Astrocyte of the cerebellum (primary cell): Measurements from ENCODE around the gene CUX1.

Experiments used
- DNase-seq: peaks from one replicate; pipeline ENCODE4 v3.0.0-alpha.2; 2011; ENCODE audit warnings: low read depth
- H3K4me3 ChIP-seq: 2 replicates; pipeline ENCODE4 v1.5.1; 2011; ENCODE audit warnings: mild to moderate bottlenecking, low read depth, low read length, moderate library complexity
- CTCF ChIP-seq: IDR thresholded peaks from 2 replicates; pipeline ENCODE4 v1.5.1; 2012; ENCODE audit warnings: low read length, low read depth, moderate library complexity, mild to moderate bottlenecking; ENCODE audit errors: missing control alignments
- in situ Hi-C: cut with HindIII; loops from 2 replicates; pipeline ENCODE4 v1.10.0; 2017; ENCODE audit warnings: low sequenced_read_pairs

Gene CUX1

GRCh38 chr7:101988513-101988912 lies 171.1 kb downstream of the CUX1 start:
- in situ Hi-C loops: no loop called here
- TF ChIP-seq CTCF: no peak
- H3K4me3 ChIP-seq: no peak overlapping the region
- DNase-seq: no peak

DNA sequence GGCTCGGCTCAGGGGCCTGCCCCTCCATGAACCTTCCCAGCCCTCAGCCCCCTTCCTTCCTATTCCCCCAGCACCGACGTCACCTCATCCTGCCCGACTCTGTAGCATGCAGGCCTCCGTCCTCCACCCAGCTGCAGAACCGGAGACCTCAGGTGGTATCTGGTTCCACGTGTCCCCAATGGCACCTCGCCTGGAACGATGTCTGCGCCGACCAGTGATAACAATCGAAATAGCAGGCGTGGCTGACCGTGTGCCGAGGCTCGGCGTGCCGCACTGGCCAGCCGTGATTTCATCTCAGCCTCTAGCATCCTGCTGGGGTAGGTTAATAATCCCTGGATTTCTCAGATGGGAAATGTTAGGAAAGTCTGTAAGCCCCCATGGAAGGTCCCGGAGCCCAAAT lies 171.7 kb downstream of the CUX1 start:
- no peak overlapping the region for H3K4me3 ChIP-seq
- no peak for TF ChIP-seq CTCF
- DNase-seq: no peak
- in situ Hi-C loops: no loop called here

- TF ChIP-seq CTCF: no peak
These were observed 173.5 kb downstream of the CUX1 start for GRCh38 chr7:101990811-101991418.

DNA sequence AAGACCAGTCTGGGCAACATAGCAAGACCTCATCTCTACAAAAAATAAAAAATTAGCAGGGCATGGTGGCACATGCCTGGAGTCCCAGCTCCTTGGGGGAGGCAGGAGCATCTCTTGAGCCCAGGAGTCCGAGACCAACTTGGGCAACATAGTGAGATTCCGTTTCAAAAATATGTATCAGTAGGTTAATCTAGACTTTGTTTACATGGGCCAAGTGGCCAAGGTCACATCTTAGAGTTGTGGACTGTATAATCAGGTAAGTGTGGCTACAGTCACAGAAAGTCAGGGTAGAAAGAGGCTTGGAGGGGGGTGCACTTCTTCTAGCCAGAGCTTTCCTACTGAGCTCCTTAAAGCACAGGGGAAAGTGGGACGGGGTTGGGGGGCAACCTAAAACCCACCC lies 174.4 kb downstream of the CUX1 start:
- no peak overlapping the region for H3K4me3 ChIP-seq
- in situ Hi-C loops: no loop called here
- no peak for DNase-seq
- no peak for TF ChIP-seq CTCF

More at GRCh38 chr7:101990811-101991418, 173.5 kb downstream of the CUX1 start:
- no peak for DNase-seq
- in situ Hi-C loops: no loop called here
- H3K4me3 ChIP-seq: no peak overlapping the region

DNA sequence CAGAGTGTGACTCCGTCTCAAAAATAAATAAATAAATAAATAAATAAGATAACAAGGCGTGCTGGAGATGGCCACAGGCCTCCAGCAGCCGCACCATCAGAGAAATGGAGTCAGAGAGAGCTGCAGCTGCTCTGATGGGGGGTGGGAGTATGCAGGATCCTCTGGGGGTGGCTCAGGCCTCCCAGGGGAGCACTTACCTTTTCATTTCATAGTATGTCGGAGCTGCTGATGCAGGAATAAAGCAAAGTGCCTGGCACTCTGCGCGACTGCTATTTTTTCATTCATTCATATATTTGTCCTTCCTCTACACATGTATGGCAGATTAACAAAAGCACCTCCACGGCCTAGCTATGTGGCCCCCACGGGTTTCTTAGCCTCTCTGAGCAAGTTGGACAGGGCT lies 175.9 kb downstream of the CUX1 start:
- H3K4me3 ChIP-seq: no peak overlapping the region
- in situ Hi-C loops: no loop called here
- no peak for TF ChIP-seq CTCF
- DNase-seq: no peak

DNA sequence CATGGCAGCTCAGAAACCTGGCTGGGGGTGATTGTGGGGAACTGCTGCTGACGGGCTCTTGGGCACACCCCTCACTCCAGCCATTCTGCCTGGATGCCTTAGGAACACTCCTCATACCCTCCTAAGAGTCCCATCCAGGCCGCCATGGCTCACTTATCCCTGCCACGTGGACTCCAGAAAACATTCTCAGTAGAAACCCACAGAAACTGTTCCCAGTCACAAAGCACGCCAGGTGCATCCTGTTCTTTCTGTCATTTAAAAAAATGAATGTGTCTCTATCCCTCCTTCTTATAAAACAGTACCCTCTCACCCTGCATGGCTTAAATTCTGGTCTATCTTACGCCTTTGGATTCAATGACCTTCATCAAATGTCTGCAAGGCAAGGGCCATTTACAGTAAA lies 177.7 kb downstream of the CUX1 start:
- in situ Hi-C loops: no loop called here
- H3K4me3 ChIP-seq: no peak overlapping the region
- no peak for TF ChIP-seq CTCF
- no peak for DNase-seq
